OCI-LY7 (cell line): Measurements from ENCODE around the gene CLEC3B. TPM values are rescaled to one million over a fixed set of nuclear protein-coding genes. Genes with fewer than 3 reads are reported as not detected.

Experiments
- BruUV-seq: library from RNA; stranded (reverse); fragments of 400-500 nt; replicated peaks from 2 replicates; lab custom pipeline; 2021; lab: Mats Ljungman, UMichigan
- CTCF ChIA-PET: fragments of 300-600 bp; sonication (Branson Sonifier 250); formaldehyde crosslinking; loops from one replicate; lab custom pipeline; 2022; ENCODE audit warnings: antibody characterized with exemption; ENCODE audit not compliant: unreplicated experiment; lab: Charles Lee
- POLR2A ChIA-PET: fragments of 300-600 bp; sonication (Branson Sonifier 250); formaldehyde crosslinking; loops from one replicate; lab custom pipeline; 2022; ENCODE audit warnings: antibody characterized with exemption; lab: Charles Lee
- DNase-seq: peaks from one replicate; pipeline ENCODE4 v3.0.0-alpha.2; 2015; ENCODE audit warnings: low spot score
- H2AFZ ChIP-seq: fragments of 200-600 bp; sonication (generic), shearing (Covaris generic); 2 replicates; pipeline ENCODE4 v1.6.1; 2014; ENCODE audit warnings: mild to moderate bottlenecking, antibody characterized with exemption, low read length, moderate library complexity
- H3K27ac ChIP-seq: fragments of 200-600 bp; sonication (generic); 2 replicates; pipeline ENCODE4 v1.5.1; 2014; ENCODE audit warnings: mixed run types, low read depth, mild to moderate bottlenecking, moderate library complexity, low read length, inconsistent platforms; ENCODE audit not compliant: poor library complexity, severe bottlenecking
- H3K36me3 ChIP-seq: fragments of 200-600 bp; sonication (generic); 2 replicates; pipeline ENCODE4 v1.6.1; 2014; ENCODE audit warnings: mild to moderate bottlenecking, antibody characterized with exemption, low read length, moderate library complexity, mixed read lengths; ENCODE audit not compliant: insufficient read depth
- H3K4me1 ChIP-seq: fragments of 200-600 bp; sonication (generic); 2 replicates; pipeline ENCODE4 v1.5.1; 2014; ENCODE audit warnings: mild to moderate bottlenecking, low read length; ENCODE audit not compliant: insufficient read depth, poor library complexity, severe bottlenecking
- H3K4me2 ChIP-seq: fragments of 200-600 bp; sonication (generic); 2 replicates; pipeline ENCODE4 v1.6.1; 2014; ENCODE audit warnings: mild to moderate bottlenecking, low read length
- H3K4me3 ChIP-seq: fragments of 200-600 bp; sonication (generic); 2 replicates; pipeline ENCODE4 v1.5.1; 2014; ENCODE audit warnings: mild to moderate bottlenecking, low read depth, low read length; ENCODE audit not compliant: poor library complexity, severe bottlenecking
- H3K79me2 ChIP-seq: fragments of 200-600 bp; sonication (generic); 2 replicates; pipeline ENCODE4 v1.6.1; 2016; ENCODE audit warnings: low read depth, mild to moderate bottlenecking, low read length, moderate library complexity, mixed read lengths; ENCODE audit not compliant: insufficient read depth
- H3K9me2 ChIP-seq: fragments of 200-600 bp; sonication (generic); 2 replicates; pipeline ENCODE4 v1.6.1; 2016; ENCODE audit warnings: mild to moderate bottlenecking, low read length, mixed read lengths; ENCODE audit not compliant: insufficient read depth
- H3K9me3 ChIP-seq: fragments of 200-600 bp; sonication (generic); 2 replicates; pipeline ENCODE4 v1.6.1; 2014; ENCODE audit warnings: mild to moderate bottlenecking, mixed run types, low read length, mixed read lengths
- H4K20me1 ChIP-seq: fragments of 200-600 bp; sonication (generic); 2 replicates; pipeline ENCODE4 v1.6.1; 2014; ENCODE audit warnings: mild to moderate bottlenecking, antibody characterized with exemption, low read length, moderate library complexity, mixed read lengths; ENCODE audit not compliant: insufficient read depth
- CTCF ChIP-seq: fragments of 200-600 bp; sonication (generic); conservative IDR thresholded peaks from 2 replicates; pipeline ENCODE4 v1.5.1; 2014; ENCODE audit warnings: mild to moderate bottlenecking, antibody characterized with exemption, low read length, moderate library complexity, mixed read lengths
- EZH2phosphoT487 ChIP-seq: fragments of 200-600 bp; sonication (generic); IDR thresholded peaks from 2 replicates; pipeline ENCODE4 v1.6.1; 2018; ENCODE audit warnings: low read depth, borderline replicate concordance, mild to moderate bottlenecking, mixed run types, antibody characterized with exemption, low read length, moderate library complexity, mixed read lengths
- intact Hi-C: fragments of 100-400 bp; cut with micrococcal nuclease; formaldehyde crosslinking; loops from one replicate; pipeline ENCODE4 v1.10.0; 2022; ENCODE audit not compliant: unreplicated experiment
- total RNA-seq, 2 experiments: library from RNA; depleted of rRNA in 1 of 2; stranded (reverse); fragments of >200 nt in 1 of 2; shearing (Covaris generic) in 1 of 2; gene quantifications; 2 replicates each; pipeline ENCODE4 v1.2.3, GENCODE V29; 2014 to 2022

CLEC3B gene
- total RNA-seq, 2 experiments from 2014 or later = 1.3 TPM; not detected in 1

GRCh38 chr3:45081506-45082141 is 55.5 kb downstream of the CLEC3B start:
- CTCF ChIA-PET = no interaction called here

GRCh38 chr3:45082142-45082538 is 56.0 kb downstream of the CLEC3B start:
- Histone ChIP-seq H2AFZ (no peak overlapping the region), H3K27ac (no peak overlapping the region), H3K9me2 (no peaks in the 10 kb centered on the region), H3K36me3 (no peaks in the 10 kb centered on the region), H3K4me1 (no peaks in the 10 kb centered on the region), H3K4me3 (no peak overlapping the region), H4K20me1 (no peaks in the 10 kb centered on the region), H3K4me2 (no peak overlapping the region), H3K79me2 (no peaks in the 10 kb centered on the region), H3K9me3 (no peaks in the 10 kb centered on the region)
- intact Hi-C loops = no loop called here
- ChIA-PET POLR2A (no interaction called here), CTCF (no interaction called here)
- no peak for TF ChIP-seq EZH2phosphoT487
- no peak for TF ChIP-seq CTCF
- no TSS peak for BruUV-seq
- DNase-seq = no peak

More at GRCh38 chr3:45081506-45082141, 55.5 kb downstream of the CLEC3B start:
- Histone ChIP-seq H3K4me3 (no peak overlapping the region), H3K9me2 (no peaks in the 10 kb centered on the region), H3K9me3 (no peaks in the 10 kb centered on the region), H3K4me1 (no peaks in the 10 kb centered on the region), H3K79me2 (no peaks in the 10 kb centered on the region), H4K20me1 (no peaks in the 10 kb centered on the region), H3K36me3 (no peaks in the 10 kb centered on the region), H3K27ac (no peak overlapping the region), H3K4me2 (no peak overlapping the region), H2AFZ (no peak overlapping the region)
- intact Hi-C loops = no loop called here
- TF ChIP-seq CTCF = no peak
- TF ChIP-seq EZH2phosphoT487 = no peak
- no TSS peak for BruUV-seq
- no peak for DNase-seq
- POLR2A ChIA-PET = no interaction called here

GRCh38 chr3:45083023-45083422 is 56.9 kb downstream of the CLEC3B start:
- no peaks in the 10 kb centered on the region for H3K9me3 ChIP-seq
- no peak for DNase-seq
- no peaks in the 10 kb centered on the region for H3K4me1 ChIP-seq
- CTCF ChIA-PET = no interaction called here
- H4K20me1 ChIP-seq = no peaks in the 10 kb centered on the region
- H3K9me2 ChIP-seq = no peaks in the 10 kb centered on the region
- H3K4me3 ChIP-seq = no peak overlapping the region
- H3K36me3 ChIP-seq = no peaks in the 10 kb centered on the region
- H3K79me2 ChIP-seq = no peaks in the 10 kb centered on the region
- TF ChIP-seq CTCF = no peak
- no peak for TF ChIP-seq EZH2phosphoT487
- intact Hi-C loops = no loop called here
- POLR2A ChIA-PET = no interaction called here
- H3K27ac ChIP-seq = no peak overlapping the region
- no peak overlapping the region for H2AFZ ChIP-seq
- no peak overlapping the region for H3K4me2 ChIP-seq
- BruUV-seq = no TSS peak
